Endodermal cell (in vitro differentiated cells): ENCODE measurements around the gene TRIM15. TPM values are rescaled to one million over a fixed set of nuclear protein-coding genes. Genes with fewer than 3 reads are reported as not detected.

Experiments used
- DNase-seq: peaks from one replicate; pipeline ENCODE4 v3.0.0-alpha.2; 2017
- H3K27ac ChIP-seq: 2 replicates; pipeline ENCODE4 v1.5.1; 2013; ENCODE audit warnings: mild to moderate bottlenecking, low read depth, low read length, moderate library complexity
- H3K27me3 ChIP-seq: 2 replicates; pipeline ENCODE4 v1.6.1; 2013; ENCODE audit warnings: mild to moderate bottlenecking, low read length, moderate library complexity; ENCODE audit not compliant: insufficient read depth, control insufficient read depth, poor library complexity, severe bottlenecking
- H3K36me3 ChIP-seq: 2 replicates; pipeline ENCODE4 v1.7.0; 2013; ENCODE audit warnings: mild to moderate bottlenecking, low read length, moderate library complexity; ENCODE audit not compliant: control insufficient read depth, insufficient read depth
- H3K4me1 ChIP-seq: one replicate; pipeline ENCODE4 v1.7.0; 2013; ENCODE audit warnings: low read length; ENCODE audit not compliant: control insufficient read depth, insufficient read depth
- H3K4me3 ChIP-seq: 2 replicates; pipeline ENCODE4 v1.5.1; 2013; ENCODE audit warnings: mild to moderate bottlenecking, low read length, moderate library complexity
- H3K9ac ChIP-seq: 2 replicates; pipeline ENCODE4 v1.6.1; 2013; ENCODE audit warnings: mild to moderate bottlenecking, low read length, moderate library complexity; ENCODE audit not compliant: poor library complexity, severe bottlenecking; ENCODE audit errors: extremely low read depth
- H3K9me3 ChIP-seq: 2 replicates; pipeline ENCODE4 v1.6.1; 2013; ENCODE audit warnings: mild to moderate bottlenecking, low read length, moderate library complexity; ENCODE audit not compliant: control insufficient read depth
- H3K27ac Mint-ChIP-seq: 2 replicates; pipeline ENCODE4 v1.8.0; 2020; ENCODE audit warnings: mixed read lengths
- H3K27me3 Mint-ChIP-seq: 2 replicates; pipeline ENCODE4 v1.8.0; 2021; ENCODE audit warnings: mild to moderate bottlenecking, mixed read lengths; ENCODE audit not compliant: insufficient read depth
- H3K36me3 Mint-ChIP-seq: 2 replicates; pipeline ENCODE4 v1.8.0; 2020; ENCODE audit warnings: low read depth, mixed read lengths
- H3K4me1 Mint-ChIP-seq: 2 replicates; pipeline ENCODE4 v1.8.0; 2020; ENCODE audit warnings: mixed read lengths
- H3K4me3 Mint-ChIP-seq: 2 replicates; pipeline ENCODE4 v1.8.0; 2020; ENCODE audit warnings: mild to moderate bottlenecking, moderate library complexity, mixed read lengths
- H3K9me3 Mint-ChIP-seq: 2 replicates; pipeline ENCODE4 v1.8.0; 2020; ENCODE audit warnings: mild to moderate bottlenecking, mixed read lengths
- CTCF ChIP-seq: fragments of 200-600 bp; sonication (generic); conservative IDR thresholded peaks from 2 replicates; pipeline ENCODE4 v1.5.0; 2021; ENCODE audit warnings: antibody characterized with exemption, mild to moderate bottlenecking
- WGBS, 2 experiments: methylation state at CpG; one replicate each; pipeline versions ENCODE4 v1.1.5 to v1.1.7; 2013; ENCODE audit warnings: missing lambda C conversion rate in 2 of 2, mixed read lengths in 1 of 2; ENCODE audit not compliant: insufficient coverage in 1 of 2, insufficient read length in 1 of 2; 5-methylcytosine and 5-hydroxymethylcytosine counted together
- total RNA-seq, 2 donors: library from RNA; stranded (reverse); fragmentation: NEBNext Ultra II Directional in 1 of 2; extraction: Animal tissue kit (Norgen Biotek cat#: 25700) in 1 of 2; gene quantifications; 2 replicates in 1 of 2; 3 replicates in 1 of 2; pipeline ENCODE4 v1.2.1, GENCODE V29; 2021

The TRIM15 gene
- total RNA-seq, 2 donors from 2014 or later: not detected

DNA sequence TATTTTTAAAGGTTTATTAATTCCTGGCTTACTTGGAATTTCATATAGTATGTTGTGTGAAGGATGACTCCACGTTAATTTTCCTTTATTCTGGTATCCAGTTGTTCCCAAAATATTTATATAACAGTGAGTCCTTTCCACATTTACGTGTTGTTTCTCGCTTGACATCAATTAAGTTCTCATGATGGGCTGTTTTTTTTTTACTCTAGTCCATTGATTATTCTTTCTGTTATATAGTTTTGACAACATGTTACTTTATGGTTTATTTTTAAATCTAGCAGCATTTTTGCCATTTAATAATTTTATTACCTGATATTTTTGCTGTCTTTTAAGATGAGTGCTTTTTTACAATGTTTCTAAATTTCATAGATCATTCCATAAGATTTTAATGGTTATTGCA is 20.7 kb upstream of the TRIM15 start:
- Mint-ChIP-seq H3K27ac (no peak overlapping the region), H3K27me3 (peaks cover 52% of the 10 kb centered on the region), H3K4me3 (no peak overlapping the region), H3K9me3 (no peaks in the 10 kb centered on the region), H3K4me1 (peaks cover 2% of the 10 kb centered on the region), H3K36me3 (no peaks in the 10 kb centered on the region)
- no peak for DNase-seq
- H3K4me1 ChIP-seq: no peaks in the 10 kb centered on the region
- H3K9ac ChIP-seq: no peak overlapping the region
- TF ChIP-seq CTCF: no peak
- peaks cover 31% of the 10 kb centered on the region for H3K27me3 ChIP-seq
- H3K9me3 ChIP-seq: no peaks in the 10 kb centered on the region
- no peaks in the 10 kb centered on the region for H3K36me3 ChIP-seq
- no peak overlapping the region for H3K27ac ChIP-seq
- no peak overlapping the region for H3K4me3 ChIP-seq
- 83% methylated on average over 1 to 3 of the region's 3 CpGs for WGBS, 2 experiments

GRCh38 chr6:30143780-30144179 is 19.6 kb upstream of the TRIM15 start:
- Histone ChIP-seq H3K27me3 (peaks cover 21% of the 10 kb centered on the region), H3K4me1 (no peaks in the 10 kb centered on the region), H3K36me3 (no peaks in the 10 kb centered on the region), H3K27ac (no peak overlapping the region), H3K9ac (no peak overlapping the region), H3K4me3 (no peak overlapping the region), H3K9me3 (no peaks in the 10 kb centered on the region)
- Mint-ChIP-seq H3K27ac (no peak overlapping the region), H3K36me3 (no peaks in the 10 kb centered on the region), H3K4me3 (no peak overlapping the region), H3K4me1 (peaks cover 2% of the 10 kb centered on the region), H3K9me3 (no peaks in the 10 kb centered on the region), H3K27me3 (peaks cover 54% of the 10 kb centered on the region)
- no peak for DNase-seq
- 78 to 85% methylated on average over 2 of the region's 2 CpGs for WGBS, 2 experiments
- TF ChIP-seq CTCF: no peak

DNA sequence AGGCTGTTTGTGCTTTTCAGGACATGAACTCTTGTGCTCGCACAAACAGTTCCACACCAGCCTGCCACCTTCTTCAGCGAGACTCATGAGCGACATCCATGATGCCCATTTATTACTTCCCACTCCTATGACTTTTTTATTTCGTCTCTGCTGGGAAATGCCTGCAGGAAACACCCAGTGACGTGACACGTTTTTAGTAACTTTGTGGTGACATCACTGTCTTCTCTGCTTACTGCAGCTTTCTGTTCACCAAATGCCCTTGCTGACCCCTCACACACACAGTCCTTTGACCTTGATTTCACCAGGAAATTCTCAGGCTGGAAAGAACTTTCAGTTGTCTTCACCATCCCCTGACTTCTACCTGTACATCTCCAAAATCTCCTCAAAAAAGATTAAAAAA is 18.5 kb upstream of the TRIM15 start:
- Histone ChIP-seq H3K36me3 (no peaks in the 10 kb centered on the region), H3K9ac (no peak overlapping the region), H3K4me1 (no peaks in the 10 kb centered on the region), H3K9me3 (no peaks in the 10 kb centered on the region), H3K27me3 (peaks cover 17% of the 10 kb centered on the region), H3K4me3 (no peak overlapping the region), H3K27ac (no peak overlapping the region)
- no peak for DNase-seq
- Mint-ChIP-seq H3K27ac (no peak overlapping the region), H3K4me1 (peaks cover 2% of the 10 kb centered on the region), H3K9me3 (no peaks in the 10 kb centered on the region), H3K36me3 (no peaks in the 10 kb centered on the region), H3K27me3 (peaks cover 45% of the 10 kb centered on the region), H3K4me3 (no peak overlapping the region)
- 88 to 91% methylated on average over 5 to 6 of the region's 6 CpGs for WGBS, 2 experiments
- TF ChIP-seq CTCF: no peak
